Measurements from ENCODE around the gene XIRP1.

Gene XIRP1

DNA sequence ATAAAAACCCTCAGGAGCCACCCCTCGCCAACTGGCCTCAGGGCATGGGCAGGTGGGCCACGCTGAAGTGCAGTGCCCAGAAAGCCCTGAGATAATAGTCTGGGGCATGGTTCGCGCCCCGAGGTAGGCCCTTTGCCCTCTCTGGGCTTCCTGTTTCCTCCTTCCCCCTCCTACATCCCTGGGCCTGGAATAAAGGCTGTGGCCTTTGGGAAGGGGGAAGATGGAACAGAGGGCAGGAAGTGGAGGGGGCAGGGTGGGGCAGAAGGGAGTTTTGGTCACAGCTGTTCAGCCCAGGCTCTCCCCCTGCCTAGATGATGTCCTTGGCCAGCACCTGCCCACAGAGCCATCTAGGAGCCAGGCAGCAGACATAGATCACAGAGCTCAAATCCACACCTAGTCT, 50.3 kb downstream of the XIRP1 start:
- DNase-seq (ENCODE audit: low spot score): no peak

DNA sequence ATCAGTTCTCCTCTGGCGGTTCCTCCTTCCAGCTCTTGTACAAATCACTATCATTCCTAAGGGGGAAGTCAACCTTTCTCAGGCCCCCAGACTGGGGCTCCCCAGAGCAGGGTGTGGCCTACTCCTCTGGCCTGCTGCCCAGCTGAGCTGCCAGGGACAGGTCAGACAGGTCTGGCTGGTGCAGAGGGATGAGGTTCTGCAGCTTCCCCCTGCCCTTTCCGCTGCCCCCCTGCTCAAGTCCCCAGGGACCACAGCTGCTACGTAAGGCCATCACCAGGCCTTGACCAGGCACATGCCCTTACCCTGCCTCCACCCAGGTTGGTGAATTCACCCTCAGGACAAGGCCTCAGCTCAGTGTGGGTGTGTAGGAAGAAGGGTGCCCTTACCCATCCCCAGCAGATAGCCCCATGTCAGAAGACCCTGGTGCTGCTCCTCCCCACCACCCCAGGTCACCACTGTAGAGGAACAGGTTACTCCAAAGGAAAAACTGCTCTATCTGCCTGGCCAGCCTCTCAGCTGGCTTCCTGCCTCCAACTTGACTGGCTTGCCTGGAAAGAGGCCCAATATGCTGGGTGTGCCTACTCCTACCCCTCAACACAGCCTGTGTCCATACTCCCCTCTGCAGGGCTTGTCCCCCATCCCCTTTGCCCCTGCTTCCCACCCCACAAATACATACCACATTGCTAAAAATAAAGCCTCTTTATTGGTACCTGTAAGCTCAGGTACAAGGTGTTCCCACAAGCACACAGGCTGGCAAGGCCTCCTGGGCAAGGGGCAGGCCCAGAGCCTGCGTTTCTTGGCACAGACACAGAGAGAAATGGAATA, 51.0 kb downstream of the XIRP1 start:
- no peak for DNase-seq (ENCODE audit: low spot score)

DNA sequence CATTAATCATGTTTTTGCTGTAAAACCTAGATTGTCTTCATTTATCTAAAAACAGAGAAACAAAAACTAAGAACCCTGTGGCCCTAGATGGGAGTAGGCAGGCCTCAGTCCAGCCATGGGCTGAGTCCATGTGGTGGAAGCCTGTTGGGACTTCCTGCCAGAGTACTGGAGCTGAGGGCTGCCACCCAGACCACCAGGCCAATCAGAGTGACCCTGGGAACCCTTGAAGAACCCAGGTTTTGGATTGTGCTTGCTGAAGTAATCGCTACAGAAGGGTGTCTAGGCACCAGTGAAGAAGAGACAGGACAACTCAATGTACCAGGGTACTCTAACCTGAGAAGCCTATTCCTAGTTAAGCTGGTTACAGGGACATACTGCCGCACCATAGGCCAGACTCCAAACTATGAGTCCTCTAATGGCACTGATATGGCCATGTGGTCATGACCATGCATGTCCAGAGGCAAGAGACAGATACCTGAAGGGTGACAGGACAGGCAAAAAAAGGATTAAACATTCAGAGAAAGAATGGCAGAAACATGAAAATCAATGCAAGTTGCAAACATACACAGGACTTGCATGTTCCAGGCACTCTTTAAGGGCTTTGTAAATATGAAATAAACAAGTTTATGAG, 51.9 kb downstream of the XIRP1 start:
- DNase-seq (ENCODE audit: low spot score): no peak

DNA sequence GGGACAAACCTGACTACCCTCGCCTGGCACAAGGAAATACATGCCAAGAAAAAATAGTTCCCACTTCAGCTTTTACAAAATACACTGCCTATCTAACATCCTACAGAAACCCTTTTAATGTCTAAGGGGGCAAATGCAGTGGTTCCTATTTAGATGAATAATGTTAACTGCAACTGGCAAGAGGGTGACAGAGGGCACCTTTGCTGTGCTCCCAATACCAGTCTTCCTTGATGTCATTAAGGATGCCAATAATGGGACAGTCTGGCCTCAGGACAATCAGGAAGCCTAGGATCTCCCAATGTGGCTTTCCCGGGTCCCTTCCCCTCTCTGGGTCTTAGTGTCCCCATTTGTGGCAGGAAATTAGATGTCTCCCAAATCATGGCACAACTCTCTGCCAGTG, 53.0 kb downstream of the XIRP1 start:
- DNase-seq (ENCODE audit: low spot score): no peak

DNA sequence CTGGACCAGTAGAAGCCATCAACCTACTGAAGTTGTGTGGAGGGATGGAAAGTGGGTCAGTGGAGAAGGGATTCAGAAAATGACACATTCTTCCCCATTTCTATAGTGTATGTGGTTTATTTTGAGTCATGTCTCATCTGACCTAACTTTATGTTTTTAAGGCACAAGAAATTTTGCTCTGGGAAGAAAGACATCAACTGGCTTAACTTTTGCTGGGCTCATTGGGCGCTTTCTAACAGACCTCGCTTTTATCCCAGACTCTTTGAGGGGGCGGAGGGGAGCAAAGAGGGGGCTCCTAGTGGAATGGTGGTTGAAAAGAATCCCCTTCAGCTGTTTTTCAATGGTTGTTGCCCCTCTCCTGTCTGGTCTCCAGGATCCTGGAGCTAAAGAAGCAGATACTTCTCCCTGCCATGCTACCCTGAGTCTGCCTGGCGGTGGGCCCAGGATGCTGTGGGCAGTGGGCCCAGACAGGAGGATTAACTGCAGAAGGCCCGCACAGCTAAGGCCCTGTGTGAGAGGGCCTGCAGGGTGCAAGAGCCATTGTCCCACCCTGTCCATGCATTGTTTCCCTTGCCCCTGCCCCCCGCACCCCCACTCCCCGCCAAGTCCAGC, 53.5 kb downstream of the XIRP1 start:
- no peak for DNase-seq (ENCODE audit: low spot score)

DNA sequence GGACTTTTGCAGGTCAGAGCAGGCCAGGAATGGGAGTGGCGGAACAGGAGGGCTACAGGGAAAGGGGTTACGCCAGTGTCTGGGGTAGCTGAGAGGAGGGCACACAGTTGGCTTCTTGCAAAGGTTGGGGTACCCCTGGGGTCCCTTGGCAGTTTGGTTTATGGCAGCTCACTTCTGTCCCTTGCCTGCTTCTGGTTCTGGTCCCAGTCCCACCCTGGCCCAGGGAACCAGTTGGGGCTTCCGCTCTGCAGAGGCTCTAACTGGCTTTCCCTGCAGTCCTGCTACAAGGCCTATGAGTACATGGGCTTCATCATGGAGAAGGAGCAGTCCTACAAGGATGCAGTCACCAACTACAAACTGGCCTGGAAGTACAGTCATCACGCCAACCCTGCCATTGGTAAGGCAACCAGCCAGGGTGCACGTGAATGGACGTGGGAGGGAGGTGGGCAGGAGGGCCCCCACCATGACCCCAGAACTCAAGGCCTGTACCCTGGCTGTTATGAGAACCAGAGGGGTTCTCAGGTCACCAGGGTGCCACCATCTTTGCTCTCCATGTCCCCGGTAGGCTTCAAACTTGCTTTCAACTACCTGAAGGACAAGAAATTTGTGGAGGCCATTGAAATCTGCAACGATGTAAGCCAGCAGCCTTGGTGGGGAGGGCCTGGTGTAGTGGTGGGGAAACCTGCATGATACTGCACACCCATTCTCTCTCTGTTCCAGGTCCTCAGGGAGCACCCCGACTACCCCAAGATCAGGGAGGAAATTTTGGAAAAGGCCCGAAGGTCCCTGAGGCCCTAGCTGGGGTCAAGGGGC, 54.2 kb downstream of the XIRP1 start:
- no peak for DNase-seq (ENCODE audit: low spot score)

DNA sequence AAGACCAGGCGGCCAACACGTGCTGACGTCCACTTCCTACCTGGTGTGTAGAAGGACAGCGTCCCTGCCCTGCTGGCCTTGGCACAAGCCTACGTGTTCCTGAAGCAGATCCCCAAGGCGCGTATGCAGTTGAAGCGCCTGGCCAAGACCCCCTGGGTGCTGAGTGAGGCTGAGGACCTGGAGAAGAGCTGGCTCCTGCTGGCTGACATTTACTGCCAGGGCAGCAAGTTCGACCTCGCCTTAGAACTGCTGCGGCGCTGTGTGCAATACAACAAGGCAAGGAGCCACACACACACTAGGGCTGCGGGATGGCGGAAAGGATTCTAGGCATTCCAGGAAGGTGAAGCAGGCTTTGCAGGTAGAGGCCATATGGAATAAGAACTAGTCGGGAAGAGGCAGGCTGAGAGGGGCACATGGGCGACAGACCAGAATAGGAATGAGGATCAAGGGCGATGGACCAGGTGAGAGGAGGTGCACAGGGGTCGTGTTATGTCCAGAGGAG, 54.9 kb downstream of the XIRP1 start:
- DNase-seq (ENCODE audit: low spot score): no peak

DNA sequence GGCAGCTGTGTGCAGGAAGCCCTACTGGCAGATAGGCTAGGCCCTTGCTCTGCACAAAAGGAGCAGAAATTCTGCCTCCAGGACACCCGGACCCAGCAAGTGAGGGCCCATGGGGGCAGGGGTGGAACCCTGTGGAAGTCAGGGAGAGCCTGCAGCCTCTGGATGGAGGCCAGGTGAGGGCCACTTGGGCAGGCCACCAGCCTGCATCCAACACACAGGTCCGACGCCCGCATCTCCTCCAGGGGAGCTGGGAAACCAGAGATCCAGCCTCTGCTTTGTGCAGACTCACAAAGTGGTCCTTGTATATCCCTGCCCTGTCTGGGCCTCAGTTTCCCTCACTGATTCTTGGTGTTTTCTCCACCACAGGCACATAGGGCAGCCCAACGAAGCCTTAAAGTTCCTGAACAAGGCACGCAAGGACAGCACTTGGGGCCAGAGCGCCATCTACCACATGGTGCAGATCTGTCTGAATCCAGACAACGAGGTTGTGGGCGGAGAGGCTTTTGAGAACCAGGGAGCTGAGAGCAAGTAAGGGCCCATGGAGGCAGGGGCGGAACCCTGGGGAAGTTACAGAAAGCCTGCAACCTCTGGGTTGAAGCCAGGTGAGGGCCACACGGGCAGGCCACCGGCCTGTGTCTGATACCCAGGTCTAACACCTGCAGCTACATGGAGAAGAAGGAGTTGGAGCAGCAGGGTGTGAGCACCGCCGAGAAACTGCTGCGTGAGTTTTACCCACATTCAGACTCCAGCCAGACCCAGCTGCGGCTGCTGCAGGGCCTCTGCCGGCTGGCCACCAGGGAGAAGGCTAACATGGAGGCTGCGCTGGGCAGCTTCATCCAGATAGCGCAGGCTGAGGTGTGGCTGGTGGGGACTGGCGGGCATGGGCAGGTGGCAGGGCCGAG, 55.6 kb downstream of the XIRP1 start:
- DNase-seq (ENCODE audit: low spot score): no peak

DNA sequence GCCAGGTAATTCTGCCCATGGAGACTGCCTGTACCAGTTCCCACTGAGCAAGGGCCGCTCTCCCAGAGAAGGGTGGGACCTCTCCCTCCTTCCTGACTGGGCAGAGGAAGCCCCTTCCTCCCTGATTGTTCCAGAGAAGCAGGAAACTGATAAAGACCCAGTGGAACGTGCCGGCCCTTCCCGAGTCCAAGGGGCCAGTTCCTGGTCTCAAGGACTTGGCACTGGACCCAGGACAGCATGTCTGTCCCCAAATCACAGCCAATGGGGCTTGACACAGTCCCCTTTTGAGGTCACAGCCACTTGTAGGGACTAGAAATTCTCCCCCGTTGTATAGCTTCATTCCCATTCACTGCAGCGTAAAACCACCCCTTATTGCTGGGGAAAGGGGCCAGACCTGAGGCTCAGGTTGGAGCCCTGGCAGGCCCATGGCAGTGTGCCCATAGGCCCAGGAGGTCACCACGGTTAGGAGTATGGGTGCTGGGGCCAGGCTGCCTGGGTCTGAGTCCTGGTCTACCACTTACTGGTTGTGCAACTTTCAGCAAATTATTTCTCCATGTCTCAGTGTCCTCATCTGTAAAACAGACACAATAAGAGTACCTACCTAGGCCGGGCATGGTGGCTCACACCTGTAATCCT, 57.1 kb downstream of the XIRP1 start:
- DNase-seq (ENCODE audit: low spot score): no peak

DNA sequence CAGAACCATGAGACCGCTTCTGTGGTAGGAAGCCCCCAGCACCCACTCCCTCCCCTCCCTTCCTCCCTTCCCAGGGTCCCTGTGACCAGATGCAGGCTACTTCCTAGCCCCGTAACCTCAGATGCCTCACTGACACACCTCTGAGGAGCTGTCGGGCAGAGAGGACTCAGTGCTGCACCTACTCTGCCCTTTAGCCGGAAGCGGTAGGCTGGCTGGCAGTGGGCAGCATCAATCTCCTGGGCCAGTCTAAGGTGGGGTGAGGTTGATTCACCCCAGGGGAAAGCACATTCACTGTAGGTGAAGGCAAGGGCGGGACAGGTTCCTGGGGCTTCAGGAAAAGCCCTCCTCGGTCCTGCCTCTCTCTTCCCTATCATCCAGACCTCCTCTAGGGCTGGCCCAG, 58.1 kb downstream of the XIRP1 start:
- no peak for DNase-seq (ENCODE audit: low spot score)

DNA sequence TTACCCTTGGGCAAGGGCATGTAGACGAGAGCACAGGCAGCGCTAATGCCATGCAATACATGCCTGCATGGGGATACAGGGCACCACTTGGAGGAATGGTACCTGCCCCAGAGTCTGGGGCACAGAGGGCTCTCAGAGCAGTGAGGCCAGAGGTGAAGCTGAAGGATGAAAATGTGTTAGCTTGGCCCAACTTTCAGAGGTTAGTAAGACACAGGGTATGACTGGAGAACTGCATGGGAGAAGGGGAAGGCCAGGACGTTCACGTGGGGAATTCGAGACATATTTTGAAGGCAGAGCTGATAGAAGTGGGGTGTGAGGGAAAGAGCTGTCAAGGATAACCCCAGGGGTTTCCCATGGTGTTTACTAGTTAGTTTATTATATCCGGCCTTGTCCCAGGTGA, 58.6 kb downstream of the XIRP1 start:
- no peak for DNase-seq (ENCODE audit: low spot score)
